Measurements from ENCODE around the gene RALGAPA2. TPM values are rescaled to one million over a fixed set of nuclear protein-coding genes. Genes with fewer than 3 reads are reported as not detected.
A peak's percentile ranks its signal among the peaks of the same experiment; 100 is the strongest.

The RALGAPA2 gene
- total RNA-seq, 2 donors from 2014 or later = 36.5 to 53.2 TPM

GRCh38 chr20:20666359-20666758, 46.1 kb downstream of the RALGAPA2 start:
- intact Hi-C loops (cut with DNase I) = no loop called here
- Histone ChIP-seq H3K36me3 (no peaks in the 10 kb centered on the region), H3K9me3 (no peaks in the 10 kb centered on the region), H3K4me3 (no peak overlapping the region), H3K4me1 (replicated peaks) (no peaks in the 10 kb centered on the region), H3K27ac (no peak overlapping the region), H3K27me3 (replicated peaks; ENCODE audit: insufficient read depth) (no peaks in the 10 kb centered on the region)
- 67% methylated on average over 5 of the region's 5 CpGs for WGBS
- TF ChIP-seq POLR2AphosphoS5 (IDR thresholded peaks at IDR 0.05) (no peak), POLR2A (IDR thresholded peaks at IDR 0.05) (no peak), CTCF (IDR thresholded peaks at IDR 0.05) (no peak)
- no peak for DNase-seq (ENCODE audit: low spot score)

GRCh38 chr20:20665606-20666332, 46.7 kb downstream of the RALGAPA2 start:
- WGBS = 73% methylated on average over 3 of the region's 3 CpGs
- Histone ChIP-seq H3K27ac (no peak overlapping the region), H3K9me3 (no peaks in the 10 kb centered on the region), H3K4me1 (replicated peaks) (no peaks in the 10 kb centered on the region), H3K4me3 (no peak overlapping the region), H3K27me3 (replicated peaks; ENCODE audit: insufficient read depth) (no peaks in the 10 kb centered on the region), H3K36me3 (no peaks in the 10 kb centered on the region)
- no peak for DNase-seq (ENCODE audit: low spot score)
- intact Hi-C loops (cut with DNase I) = loop anchor here (2.0 kb wide), 1 partner anchor 159 kb away; no protein-coding TSS in a partner anchor
- TF ChIP-seq POLR2A (IDR thresholded peaks at IDR 0.05) (no peak), CTCF (IDR thresholded peaks at IDR 0.05) (no peak), POLR2AphosphoS5 (IDR thresholded peaks at IDR 0.05) (no peak)

- DNase-seq (ENCODE audit: low spot score) = peak; percentile 20
- intact Hi-C loops (cut with DNase I) = loop anchor here (2.0 kb wide), 1 partner anchor 160 kb away; no protein-coding TSS in a partner anchor
- H3K4me3 ChIP-seq = no peak overlapping the region
- no peaks in the 10 kb centered on the region for H3K27me3 ChIP-seq (replicated peaks; ENCODE audit: insufficient read depth)
- H3K9me3 ChIP-seq = no peaks in the 10 kb centered on the region
- no peaks in the 10 kb centered on the region for H3K36me3 ChIP-seq
- peak in 2 of 4 experiments; percentile 43 to 58 for TF ChIP-seq CTCF (IDR thresholded peaks at IDR 0.05)
- TF ChIP-seq POLR2AphosphoS5 (IDR thresholded peaks at IDR 0.05) = no peak
- 75% methylated on average over 2 of the region's 2 CpGs for WGBS
- peaks cover 3% of the 10 kb centered on the region for H3K4me1 ChIP-seq (replicated peaks)
- no peak overlapping the region for H3K27ac ChIP-seq
Measured at GRCh38 chr20:20664795-20665589, 47.5 kb downstream of the RALGAPA2 start.

GRCh38 chr20:20663841-20664240, 48.6 kb downstream of the RALGAPA2 start:
- no peak for DNase-seq (ENCODE audit: low spot score)
- Histone ChIP-seq H3K27ac (no peak overlapping the region), H3K4me1 (replicated peaks) (peaks cover 3% of the 10 kb centered on the region), H3K36me3 (no peaks in the 10 kb centered on the region), H3K27me3 (replicated peaks; ENCODE audit: insufficient read depth) (no peaks in the 10 kb centered on the region), H3K4me3 (no peak overlapping the region), H3K9me3 (no peaks in the 10 kb centered on the region)
- WGBS = 80% methylated on average over 3 of the region's 3 CpGs
- no peak for TF ChIP-seq POLR2AphosphoS5 (IDR thresholded peaks at IDR 0.05)
- no peak for TF ChIP-seq POLR2A (IDR thresholded peaks at IDR 0.05)
- no peak for TF ChIP-seq CTCF (IDR thresholded peaks at IDR 0.05)
- intact Hi-C loops (cut with DNase I) = loop anchor here (2.0 kb wide), 1 partner anchor 161 kb away; no protein-coding TSS in a partner anchor
